Immature natural killer cell (primary cell): ENCODE results near the gene CUL1. TPM values are rescaled to one million over a fixed set of nuclear protein-coding genes. Genes with fewer than 3 reads are reported as not detected.

Experiments used
- DNase-seq, 3 donors: peaks; one replicate each; pipeline ENCODE4 v3.0.0; 2022; ENCODE audit warnings: mixed read lengths in 1 of 3
- H3K27ac Mint-ChIP-seq, 6 donors: one replicate each; pipeline ENCODE4 v1.8.0; 2020; ENCODE audit warnings: mixed read lengths in 6 of 6, mild to moderate bottlenecking in 5 of 6, inconsistent platforms in 4 of 6, moderate library complexity in 3 of 6
- H3K27me3 Mint-ChIP-seq, 3 donors: one replicate each; pipeline ENCODE4 v1.8.0; 2020 to 2021; ENCODE audit warnings: low read depth in 3 of 3, mild to moderate bottlenecking in 3 of 3, mixed read lengths in 3 of 3, moderate library complexity in 3 of 3, inconsistent platforms in 1 of 3
- H3K36me3 Mint-ChIP-seq, 3 donors: one replicate each; pipeline ENCODE4 v1.8.0; 2020; ENCODE audit warnings: mixed read lengths in 3 of 3, inconsistent platforms in 2 of 3, mild to moderate bottlenecking in 2 of 3
- H3K4me1 Mint-ChIP-seq, 2 donors: one replicate each; pipeline ENCODE4 v1.8.0; 2020; ENCODE audit warnings: inconsistent platforms in 2 of 2, mild to moderate bottlenecking in 2 of 2, mixed read lengths in 2 of 2, moderate library complexity in 1 of 2
- H3K4me3 Mint-ChIP-seq, 5 donors: one replicate each; pipeline ENCODE4 v1.8.0; 2020; ENCODE audit warnings: mild to moderate bottlenecking in 5 of 5, mixed read lengths in 5 of 5, inconsistent platforms in 3 of 5, moderate library complexity in 3 of 5
- H3K9me3 Mint-ChIP-seq, 6 donors: one replicate each; pipeline ENCODE4 v1.8.0; 2020; ENCODE audit warnings: mild to moderate bottlenecking in 6 of 6, mixed read lengths in 6 of 6, inconsistent platforms in 4 of 6, moderate library complexity in 3 of 6
- polyA plus RNA-seq, 3 donors: library from polyadenylated mRNA; unstranded; fragments of 300-500 nt; fragmentation: Illumina TruSeq; gene quantifications; one replicate each; pipeline ENCODE4 v1.2.3, GENCODE V29; 2021

CUL1 gene
- polyA plus RNA-seq, 3 donors from 2014 or later, result 31.7 to 67.9 (median 32.4) TPM

DNA sequence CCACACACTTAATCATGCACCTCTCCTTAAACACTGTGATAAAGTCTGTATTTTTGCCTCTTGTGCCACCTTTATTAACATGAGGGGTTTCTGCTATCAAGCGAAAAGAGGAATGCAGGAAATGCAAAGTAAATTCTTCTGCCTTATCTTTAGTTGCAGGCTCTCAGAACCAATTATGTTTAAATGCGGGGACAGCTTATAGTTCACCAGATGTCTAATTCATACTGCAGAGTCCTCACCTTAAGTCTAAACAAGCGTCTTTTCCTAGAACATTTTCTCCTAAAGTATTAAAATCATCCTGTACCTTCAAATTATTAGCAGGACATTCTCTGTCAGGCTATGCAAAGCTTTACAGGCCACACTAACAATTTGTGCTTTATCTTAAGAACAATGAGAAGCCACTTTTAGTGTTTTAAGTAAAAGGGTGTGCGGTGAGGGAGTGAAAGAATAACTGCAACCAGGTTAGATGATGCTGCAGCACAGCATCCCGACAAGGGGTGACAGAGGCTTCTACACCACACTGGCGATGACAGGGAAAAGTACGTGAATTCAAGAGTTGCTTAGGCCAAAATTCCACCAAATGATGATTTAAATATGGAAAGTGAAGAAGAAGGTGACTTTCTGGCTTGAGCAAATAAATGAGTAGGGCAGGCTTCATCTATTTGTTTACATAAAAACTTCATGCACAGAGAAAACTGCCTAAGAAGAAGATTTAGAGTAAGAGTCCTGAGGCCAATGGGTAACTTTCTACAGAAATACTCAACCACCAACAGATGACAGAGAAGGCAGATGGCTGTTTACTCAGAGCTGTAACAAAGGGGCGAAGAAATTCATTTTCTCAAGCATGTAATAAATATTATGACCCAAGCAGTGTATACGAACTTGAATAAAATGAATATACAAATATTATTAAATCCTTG lies 149.4 kb downstream of the CUL1 start:
- H3K4me3 Mint-ChIP-seq, result peak overlapping the region in 1 of 5 donors; percentile 16

DNA sequence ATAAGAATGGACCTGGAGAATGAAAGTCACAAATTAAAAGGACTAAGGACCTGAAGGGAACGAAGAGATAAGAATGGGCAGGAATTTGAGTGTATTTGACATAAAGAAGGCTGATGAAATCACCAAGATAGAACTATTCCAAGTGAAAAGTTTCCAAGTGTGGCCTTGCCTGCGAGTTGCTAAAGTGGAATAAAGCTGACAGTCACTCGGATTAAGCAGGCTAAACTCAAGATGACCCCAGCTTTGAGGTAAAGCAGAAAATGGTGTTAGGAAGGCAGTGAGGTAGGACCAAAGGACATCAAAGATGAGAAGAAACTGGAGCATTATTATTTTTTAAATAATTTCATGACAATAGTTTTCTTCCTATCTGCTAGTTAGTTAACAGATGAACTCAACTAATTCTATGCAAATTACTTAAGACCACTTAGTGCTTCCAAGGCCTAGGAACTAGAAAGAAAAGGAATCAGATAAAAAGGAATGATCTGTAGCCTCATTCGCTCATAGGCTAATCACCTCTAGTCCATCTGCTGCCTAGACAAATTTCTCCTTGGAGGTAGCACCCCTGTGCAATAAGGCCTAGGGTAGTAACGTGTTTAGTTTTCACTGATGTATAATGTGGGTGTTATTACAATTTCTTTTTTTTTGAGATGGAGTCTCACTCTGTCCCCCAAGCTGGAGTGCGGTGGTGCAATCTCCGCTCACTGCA lies 150.8 kb downstream of the CUL1 start:
- Mint-ChIP-seq H3K27ac (peak overlapping the region in 3 of 6 donors; percentile 20 to 65 (median 60)), H3K4me1 (peaks cover 39 to 77% of the 10 kb centered on the region in 2 donors), H3K9me3 (no peaks in the 10 kb centered on the region), H3K27me3 (peaks cover 0 to 8% (median 5%) of the 10 kb centered on the region in 3 donors), H3K36me3 (no peaks in the 10 kb centered on the region), H3K4me3 (no peak overlapping the region)
- DNase-seq, result no peak

More for the DNA sequence above, 149.4 kb downstream of the CUL1 start:
- Mint-ChIP-seq H3K27ac (peak overlapping the region in 4 of 6 donors; percentile 9 to 41 (median 14)), H3K9me3 (no peaks in the 10 kb centered on the region), H3K27me3 (peaks cover 0 to 8% (median 5%) of the 10 kb centered on the region in 3 donors), H3K4me1 (peaks cover 46 to 89% of the 10 kb centered on the region in 2 donors), H3K36me3 (no peaks in the 10 kb centered on the region)
- no peak for DNase-seq

DNA sequence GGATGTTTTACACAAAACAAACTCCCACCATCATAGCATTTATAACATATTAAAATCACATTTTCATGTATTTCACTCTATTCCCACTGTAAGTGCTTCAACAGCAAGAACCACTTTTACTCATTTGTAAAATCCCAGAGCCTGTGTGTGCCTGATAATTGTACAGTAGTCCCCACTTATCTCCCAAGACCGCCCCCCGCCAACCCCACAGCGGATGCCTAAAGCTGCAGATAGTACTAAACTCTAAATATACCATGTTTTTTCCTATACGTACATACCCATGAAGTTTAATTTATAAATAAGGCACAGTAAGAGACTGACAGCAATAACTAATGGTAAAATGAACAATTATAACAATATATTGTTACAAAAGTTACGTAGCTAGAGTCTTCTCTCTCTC lies 151.9 kb downstream of the CUL1 start:
- no peaks in the 10 kb centered on the region for H3K36me3 Mint-ChIP-seq
- no peaks in the 10 kb centered on the region for H3K9me3 Mint-ChIP-seq
- no peak overlapping the region for H3K27ac Mint-ChIP-seq
- DNase-seq, result no peak
- peaks cover 0 to 8% (median 5%) of the 10 kb centered on the region in 3 donors for H3K27me3 Mint-ChIP-seq
- H3K4me3 Mint-ChIP-seq, result no peak overlapping the region
- peaks cover 34 to 67% of the 10 kb centered on the region in 2 donors for H3K4me1 Mint-ChIP-seq

Other genes starting within 250 kb of the CUL1 start
- not detected for gene C7orf33, start 108.1 kb upstream of the CUL1 start, polyA plus RNA-seq
- 1 to 10 TPM; 5.0 to 9.5 (median 6.6) TPM for gene EZH2, start 185.4 kb downstream of the CUL1 start, polyA plus RNA-seq